ENCODE measurements around the gene LOXL1. TPM values are rescaled to one million over a fixed set of nuclear protein-coding genes. Genes with fewer than 3 reads are reported as not detected.
"Not testable (repeated sequence)": the region's sequence is repeated elsewhere in the genome, so short reads cannot be mapped to it uniquely, and the experiment has no call there.

Gene LOXL1
- total and polyA plus RNA-seq, 9 donors: 20.0 to 48.0 (median 34.2) TPM

GRCh38 chr15:73954188-73955145, 28.2 kb downstream of the LOXL1 start:
- no peak for DNase-seq
- H3K9me3 ChIP-seq (replicated peaks; ENCODE audit: control insufficient read depth, low read depth, low read length): no peaks in the 10 kb centered on the region
- WGBS (ENCODE audit: insufficient coverage): 82% methylated on average over 18 of the region's 27 CpGs
- H3K4me3 ChIP-seq (ENCODE audit: low read length): no peak overlapping the region
- peaks cover 43% of the 10 kb centered on the region for H3K4me1 ChIP-seq (ENCODE audit: control insufficient read depth, insufficient read depth, low read length)
- no peak overlapping the region for H3K27ac ChIP-seq (ENCODE audit: low read length)
- H3K36me3 ChIP-seq (ENCODE audit: control insufficient read depth, insufficient read depth, low read length): peaks cover 3% of the 10 kb centered on the region
- H3K27me3 ChIP-seq (ENCODE audit: control insufficient read depth, insufficient read depth, low read length): no peaks in the 10 kb centered on the region

GRCh38 chr15:73955326-73955725, 29.1 kb downstream of the LOXL1 start:
- no peaks in the 10 kb centered on the region for H3K27me3 ChIP-seq (ENCODE audit: control insufficient read depth, insufficient read depth, low read length)
- H3K36me3 ChIP-seq (ENCODE audit: control insufficient read depth, insufficient read depth, low read length): no peaks in the 10 kb centered on the region
- H3K9me3 ChIP-seq (replicated peaks; ENCODE audit: control insufficient read depth, low read depth, low read length): no peaks in the 10 kb centered on the region
- peaks cover 47% of the 10 kb centered on the region for H3K4me1 ChIP-seq (ENCODE audit: control insufficient read depth, insufficient read depth, low read length)
- H3K27ac ChIP-seq (ENCODE audit: low read length): no peak overlapping the region
- no peak overlapping the region for H3K4me3 ChIP-seq (ENCODE audit: low read length)
- no peak for DNase-seq
- 93% methylated on average over 4 of the region's 4 CpGs for WGBS (ENCODE audit: insufficient coverage)

- no peak for DNase-seq
- H3K4me1 ChIP-seq (ENCODE audit: control insufficient read depth, insufficient read depth, low read length): peaks cover 41% of the 10 kb centered on the region
- no peak overlapping the region for H3K4me3 ChIP-seq (ENCODE audit: low read length)
- no peaks in the 10 kb centered on the region for H3K9me3 ChIP-seq (replicated peaks; ENCODE audit: control insufficient read depth, low read depth, low read length)
- no peaks in the 10 kb centered on the region for H3K27me3 ChIP-seq (ENCODE audit: control insufficient read depth, insufficient read depth, low read length)
- 88% methylated on average over 4 of the region's 12 CpGs for WGBS (ENCODE audit: insufficient coverage)
- no peak overlapping the region for H3K27ac ChIP-seq (ENCODE audit: low read length)
- no peaks in the 10 kb centered on the region for H3K36me3 ChIP-seq (ENCODE audit: control insufficient read depth, insufficient read depth, low read length)
Observed at GRCh38 chr15:73955861-73956742, 29.8 kb downstream of the LOXL1 start.

- Histone ChIP-seq H3K36me3 (ENCODE audit: control insufficient read depth, insufficient read depth, low read length) (no peaks in the 10 kb centered on the region), H3K27ac (ENCODE audit: low read length) (no peak overlapping the region), H3K4me1 (ENCODE audit: control insufficient read depth, insufficient read depth, low read length) (peaks cover 34% of the 10 kb centered on the region), H3K4me3 (ENCODE audit: low read length) (no peak overlapping the region), H3K9me3 (replicated peaks; ENCODE audit: control insufficient read depth, low read depth, low read length) (no peaks in the 10 kb centered on the region), H3K27me3 (ENCODE audit: control insufficient read depth, insufficient read depth, low read length) (no peaks in the 10 kb centered on the region)
- DNase-seq: no peak
- WGBS (ENCODE audit: insufficient coverage): 26% methylated on average over 9 of the region's 9 CpGs
Observed at GRCh38 chr15:73956743-73957135, 30.5 kb downstream of the LOXL1 start.

GRCh38 chr15:73957276-73957675, 31.0 kb downstream of the LOXL1 start:
- 93% methylated on average over 6 of the region's 8 CpGs for WGBS (ENCODE audit: insufficient coverage)

GRCh38 chr15:73957785-73958184, 31.5 kb downstream of the LOXL1 start:
- WGBS (ENCODE audit: insufficient coverage): no CpG with 5 or more reads among the region's 2 CpGs
- Histone ChIP-seq H3K27me3 (ENCODE audit: control insufficient read depth, insufficient read depth, low read length) (no peaks in the 10 kb centered on the region), H3K4me1 (ENCODE audit: control insufficient read depth, insufficient read depth, low read length) (peaks cover 24% of the 10 kb centered on the region), H3K4me3 (ENCODE audit: low read length) (no peak overlapping the region), H3K27ac (ENCODE audit: low read length) (no peak overlapping the region), H3K36me3 (ENCODE audit: control insufficient read depth, insufficient read depth, low read length) (no peaks in the 10 kb centered on the region), H3K9me3 (replicated peaks; ENCODE audit: control insufficient read depth, low read depth, low read length) (no peaks in the 10 kb centered on the region)
- DNase-seq: no peak

More at GRCh38 chr15:73957276-73957675, 31.0 kb downstream of the LOXL1 start:
- peaks cover 29% of the 10 kb centered on the region for H3K4me1 ChIP-seq (ENCODE audit: control insufficient read depth, insufficient read depth, low read length)
- H3K9me3 ChIP-seq (replicated peaks; ENCODE audit: control insufficient read depth, low read depth, low read length): no peaks in the 10 kb centered on the region
- H3K27ac ChIP-seq (ENCODE audit: low read length): no peak overlapping the region
- DNase-seq: peak; percentile 0
- no peak overlapping the region for H3K4me3 ChIP-seq (ENCODE audit: low read length)
- no peaks in the 10 kb centered on the region for H3K27me3 ChIP-seq (ENCODE audit: control insufficient read depth, insufficient read depth, low read length)
- no peaks in the 10 kb centered on the region for H3K36me3 ChIP-seq (ENCODE audit: control insufficient read depth, insufficient read depth, low read length)

- Histone ChIP-seq H3K36me3 (ENCODE audit: control insufficient read depth, insufficient read depth, low read length) (no peaks in the 10 kb centered on the region), H3K27ac (ENCODE audit: low read length) (no peak overlapping the region), H3K4me3 (ENCODE audit: low read length) (no peak overlapping the region), H3K9me3 (replicated peaks; ENCODE audit: control insufficient read depth, low read depth, low read length) (no peaks in the 10 kb centered on the region), H3K4me1 (ENCODE audit: control insufficient read depth, insufficient read depth, low read length) (peaks cover 15% of the 10 kb centered on the region), H3K27me3 (ENCODE audit: control insufficient read depth, insufficient read depth, low read length) (no peaks in the 10 kb centered on the region)
- WGBS (ENCODE audit: insufficient coverage): 54% methylated on average over 3 of the region's 8 CpGs
- DNase-seq: peak; percentile 70
Observed at GRCh38 chr15:73959012-73959581, 32.8 kb downstream of the LOXL1 start.

- Histone ChIP-seq H3K4me1 (ENCODE audit: control insufficient read depth, insufficient read depth, low read length) (peaks cover 15% of the 10 kb centered on the region), H3K4me3 (ENCODE audit: low read length) (no peak overlapping the region), H3K27me3 (ENCODE audit: control insufficient read depth, insufficient read depth, low read length) (no peaks in the 10 kb centered on the region), H3K9me3 (replicated peaks; ENCODE audit: control insufficient read depth, low read depth, low read length) (no peaks in the 10 kb centered on the region), H3K27ac (ENCODE audit: low read length) (no peak overlapping the region), H3K36me3 (ENCODE audit: control insufficient read depth, insufficient read depth, low read length) (no peaks in the 10 kb centered on the region)
- peak; percentile 5 for DNase-seq
- WGBS (ENCODE audit: insufficient coverage): 72% methylated on average over 5 of the region's 6 CpGs
Observed at GRCh38 chr15:73959801-73960200, 33.5 kb downstream of the LOXL1 start.

- H3K4me3 ChIP-seq (ENCODE audit: low read length); H3K9me3 ChIP-seq (replicated peaks; ENCODE audit: control insufficient read depth, low read depth, low read length); DNase-seq; H3K36me3 ChIP-seq (ENCODE audit: control insufficient read depth, insufficient read depth, low read length); H3K27ac ChIP-seq (ENCODE audit: low read length); H3K27me3 ChIP-seq (ENCODE audit: control insufficient read depth, insufficient read depth, low read length): not testable (repeated sequence)
- peaks cover 20% of the 10 kb centered on the region for H3K4me1 ChIP-seq (ENCODE audit: control insufficient read depth, insufficient read depth, low read length)
- WGBS (ENCODE audit: insufficient coverage): 93% methylated on average over 5 of the region's 7 CpGs
Observed at GRCh38 chr15:73960472-73961070, 34.3 kb downstream of the LOXL1 start.

Data from muscle of leg (tissue), 11 donors.